NCI-H2081 treated with DMSO at 0.1 percent for 48 hours (cell line): ENCODE data around the gene SOHLH1.

ENCODE experiments used
- DNase-seq: peaks from one replicate; lab custom pipeline; 2025; lab: John Stamatoyannopoulos, UW

The SOHLH1 gene

DNA sequence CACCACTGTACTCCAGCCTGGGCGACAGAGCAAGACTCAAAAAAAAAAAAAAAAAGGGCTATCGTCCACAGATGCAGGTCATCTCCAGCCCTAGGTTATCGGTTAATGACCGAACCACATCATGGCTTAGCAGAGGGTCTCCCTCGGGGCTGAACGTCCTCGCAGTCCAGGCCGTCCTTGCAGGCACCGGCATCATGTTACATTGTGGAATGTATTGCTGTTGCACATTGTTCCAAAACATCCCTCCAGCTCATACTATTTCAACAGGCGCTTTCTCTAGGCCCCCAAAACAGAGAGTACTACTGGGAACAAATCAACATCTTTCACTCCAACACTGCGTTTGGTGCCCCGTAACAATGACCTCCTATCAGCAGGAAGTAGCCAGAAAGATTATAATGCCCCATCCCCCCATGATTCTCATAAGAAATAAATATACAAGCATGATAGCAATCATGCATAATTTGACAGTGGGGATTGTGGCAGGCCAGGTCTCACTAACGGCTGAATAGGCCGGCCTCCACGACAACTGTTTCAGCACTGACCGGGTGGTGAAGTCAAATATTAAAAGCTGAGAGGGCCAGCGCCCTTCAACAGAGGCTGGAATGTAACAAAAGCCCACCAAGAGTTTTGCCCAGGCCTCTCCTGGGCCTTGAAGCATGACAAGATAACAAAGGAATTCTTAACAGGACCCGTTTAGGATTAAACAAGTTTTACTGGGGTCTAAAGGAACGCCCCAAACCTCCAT, 37.3 kb downstream of the SOHLH1 start:
- no peak for DNase-seq

DNA sequence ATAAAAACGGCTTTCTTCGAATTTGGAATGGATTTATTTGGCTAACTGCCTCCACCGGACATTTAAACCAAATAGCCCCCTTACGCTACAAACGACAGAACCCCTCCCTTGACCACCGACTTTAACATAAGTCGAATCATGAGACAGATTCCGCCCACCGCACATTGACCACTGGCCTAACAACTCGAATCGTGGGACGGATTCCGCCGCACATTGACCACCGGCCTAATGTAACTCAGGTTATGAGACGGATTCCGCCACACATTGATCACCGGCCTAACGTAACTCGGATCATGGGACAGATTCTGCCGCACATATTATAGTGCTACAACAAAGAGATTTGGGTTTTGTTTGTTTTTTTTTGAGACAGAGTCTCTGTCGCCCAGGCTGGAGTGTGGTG, 38.9 kb downstream of the SOHLH1 start:
- no peak for DNase-seq

DNA sequence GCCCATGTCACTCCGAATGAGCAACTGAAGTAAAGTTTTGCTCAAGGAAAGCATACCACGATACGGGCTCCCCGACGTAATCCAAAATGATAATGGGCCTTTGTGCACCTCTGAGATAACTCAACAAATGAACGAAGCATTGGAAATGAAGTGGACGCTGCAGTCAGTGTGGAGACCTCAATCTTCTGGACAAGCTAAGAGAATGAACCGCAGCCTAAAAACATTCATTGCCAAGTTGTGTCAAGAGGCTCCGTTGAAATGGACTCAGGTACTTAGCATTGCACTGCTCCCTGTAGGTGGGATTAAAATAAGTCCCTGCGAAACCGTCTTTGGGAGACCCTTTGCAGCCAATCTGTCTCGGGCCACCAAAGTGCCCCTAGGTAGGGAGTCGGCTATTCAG, 40.0 kb downstream of the SOHLH1 start:
- DNase-seq, result no peak

DNA sequence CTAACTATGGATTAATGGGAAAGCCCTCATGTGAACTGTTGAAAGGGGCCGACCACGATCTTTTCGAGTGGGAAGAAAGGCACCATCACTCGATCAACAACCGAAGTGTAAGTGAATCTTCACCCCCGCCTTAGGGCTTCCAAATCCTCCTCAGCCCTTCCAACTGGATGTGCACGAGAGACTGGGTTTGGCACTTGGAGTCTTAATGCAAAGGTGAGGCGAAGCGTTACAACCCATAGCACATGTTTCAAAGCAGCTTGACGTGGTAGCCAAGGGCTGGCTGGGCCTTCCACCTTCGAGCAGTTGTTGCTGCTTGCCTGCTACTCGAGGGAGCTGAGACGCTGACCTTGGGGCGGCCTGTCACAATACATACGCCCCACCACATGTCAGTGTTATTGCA, 41.9 kb downstream of the SOHLH1 start:
- no peak for DNase-seq

DNA sequence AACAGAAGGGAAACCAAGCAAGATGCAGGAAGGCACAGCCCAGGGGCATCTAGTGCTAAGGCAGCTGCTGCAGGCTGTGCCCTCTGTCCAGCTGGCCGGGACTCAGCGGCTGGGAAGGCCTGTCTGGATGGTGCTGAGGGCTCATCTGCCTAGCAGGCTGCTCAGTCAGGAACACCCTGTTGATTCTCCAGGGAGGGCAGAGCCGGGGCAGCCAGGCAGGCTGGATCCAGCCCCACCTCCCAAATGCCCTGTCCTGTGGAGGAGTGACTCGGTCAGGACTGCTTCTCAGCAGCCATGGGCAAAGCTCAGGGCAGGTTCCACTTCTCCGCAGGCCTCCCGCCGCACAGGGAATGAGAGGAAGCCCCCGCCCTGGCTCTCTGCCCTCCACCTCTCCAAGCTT, 44.0 kb downstream of the SOHLH1 start:
- DNase-seq, result no peak

DNA sequence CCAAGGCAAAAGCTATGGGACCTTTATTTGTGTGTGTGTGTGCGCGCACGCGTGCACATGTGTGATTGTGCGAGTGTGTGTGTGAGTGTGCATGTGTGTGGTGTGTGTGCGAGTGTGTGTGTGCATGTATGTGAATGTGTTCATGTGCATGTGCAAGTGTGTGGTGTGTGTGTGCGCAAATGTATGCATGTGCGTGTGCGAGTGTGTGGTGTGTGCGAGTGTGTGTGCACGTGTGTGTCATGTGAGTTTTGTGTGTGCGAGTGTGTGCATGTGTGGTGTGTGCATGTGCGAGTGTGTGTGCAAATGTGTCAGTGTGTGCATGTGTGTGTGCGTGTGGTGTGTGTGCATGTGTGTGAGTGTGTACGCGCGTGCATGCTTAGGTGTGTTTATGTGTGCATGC, 48.9 kb downstream of the SOHLH1 start:
- no peak for DNase-seq

DNA sequence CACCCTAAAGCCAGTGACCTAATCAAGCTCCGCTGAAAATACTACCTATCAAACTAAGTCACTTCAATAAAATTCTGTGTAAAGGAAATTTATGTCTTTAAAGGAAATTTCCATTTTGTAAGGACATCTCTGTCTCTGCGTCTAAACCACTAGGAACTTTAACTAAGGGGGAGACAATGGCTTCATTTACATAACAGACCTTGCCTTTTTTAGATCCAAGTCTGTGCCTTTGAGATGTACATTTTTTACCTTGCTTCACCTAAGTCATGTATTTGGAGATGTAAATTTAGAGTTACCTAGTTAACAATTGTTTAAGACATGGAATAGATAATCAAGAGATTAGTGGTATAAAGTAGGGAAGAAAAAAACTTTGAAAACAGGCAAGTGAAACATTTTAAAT, 49.8 kb downstream of the SOHLH1 start:
- no peak for DNase-seq

DNA sequence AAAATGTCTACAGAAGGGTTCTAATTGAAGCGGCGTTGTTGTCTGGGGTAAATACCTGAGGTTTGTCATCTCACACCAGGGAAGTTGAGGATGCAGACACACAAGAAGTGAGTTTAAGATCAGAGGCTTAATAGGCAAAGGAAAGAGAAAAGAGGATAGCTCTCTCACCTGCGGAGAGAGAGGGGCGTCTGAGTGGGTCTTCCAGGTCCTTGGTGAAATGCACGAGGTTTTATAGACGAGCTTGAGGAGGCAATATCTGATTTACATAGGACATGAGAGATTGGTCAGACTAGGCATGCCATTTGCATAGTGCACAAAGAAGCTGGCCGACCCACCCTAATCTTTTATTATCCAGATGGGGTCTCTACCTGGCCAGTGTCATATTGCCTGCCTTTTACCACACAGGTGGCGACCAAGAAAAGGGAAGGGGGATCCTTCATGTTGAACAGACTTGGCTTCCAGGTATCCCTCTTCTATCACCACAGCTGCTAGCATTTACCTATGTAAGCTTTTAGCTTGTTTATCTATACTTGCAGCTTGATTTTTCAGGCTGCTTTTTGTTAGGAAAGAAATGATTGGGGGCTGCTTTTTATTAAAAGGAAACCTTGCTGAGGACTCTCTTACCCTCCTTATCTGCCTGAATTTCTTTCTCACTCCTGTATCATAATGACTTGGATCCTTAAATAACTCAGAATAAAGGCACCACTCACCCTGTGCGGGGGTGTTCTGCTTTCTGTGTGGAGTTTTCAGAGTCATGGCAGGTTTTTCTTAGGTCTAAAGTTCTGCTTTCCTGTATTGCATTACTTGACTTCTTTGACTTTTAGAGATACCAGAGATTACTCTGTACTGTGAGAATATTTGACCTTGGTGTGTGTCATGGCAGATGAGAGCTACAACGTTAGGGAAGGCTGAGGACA, 50.5 kb downstream of the SOHLH1 start:
- DNase-seq, result no peak

DNA sequence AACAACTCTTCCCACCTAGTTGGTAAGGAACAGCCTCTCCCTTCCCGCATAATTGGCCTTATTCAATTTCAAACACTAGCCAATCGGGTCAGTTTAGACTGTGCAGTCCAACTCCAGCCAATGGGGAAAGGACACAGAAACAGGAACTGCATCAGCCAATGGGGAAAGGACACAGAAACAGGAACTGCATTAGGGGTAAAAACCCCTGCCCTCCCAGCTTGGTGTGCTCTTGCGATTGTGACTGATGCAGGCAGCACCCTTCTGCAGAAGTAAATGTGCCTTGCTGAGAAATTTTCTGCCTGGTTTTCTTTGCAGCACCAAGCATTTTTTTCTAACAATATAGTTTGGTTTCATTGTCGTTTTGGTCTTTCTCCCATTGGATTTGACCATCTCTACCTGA, 51.4 kb downstream of the SOHLH1 start:
- DNase-seq, result no peak

DNA sequence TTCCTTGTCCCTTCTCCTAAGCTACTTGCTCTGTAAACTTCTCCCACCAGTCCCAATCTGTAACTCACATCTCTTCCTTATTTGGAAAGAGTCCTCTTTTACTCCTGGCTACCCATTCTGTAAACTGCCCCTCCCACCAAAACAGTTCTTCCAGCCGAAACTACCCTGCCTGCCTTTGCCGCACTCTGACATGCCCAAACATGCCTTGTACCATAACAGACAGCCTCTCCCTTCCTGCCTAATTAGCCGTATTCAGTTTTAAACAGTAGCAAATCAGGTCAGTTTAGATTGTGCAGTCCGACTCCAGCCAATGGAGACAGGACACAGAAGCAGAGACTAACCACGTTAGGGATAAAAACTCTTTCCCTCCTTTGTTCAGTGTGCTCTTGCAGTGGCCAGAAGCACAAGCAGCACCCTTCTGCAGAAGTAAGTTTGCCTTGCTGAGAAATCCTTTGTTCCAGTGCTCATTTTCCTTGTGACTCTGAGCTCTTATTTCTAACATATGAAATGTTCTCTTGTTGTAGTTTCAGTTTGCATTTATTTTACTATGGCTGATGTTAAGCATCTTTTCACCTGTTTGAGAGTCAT, 54.6 kb downstream of the SOHLH1 start:
- DNase-seq, result no peak
